ENCODE results near the gene TMEM219. TPM values are rescaled to one million over a fixed set of nuclear protein-coding genes. Genes with fewer than 3 reads are reported as not detected.
"Not testable (repeated sequence)": the region's sequence is repeated elsewhere in the genome, so short reads cannot be mapped to it uniquely, and the experiment has no call there.

Gene TMEM219
- total and polyA plus RNA-seq, 4 donors = 25.5 to 75.9 (median 46.9) TPM

DNA sequence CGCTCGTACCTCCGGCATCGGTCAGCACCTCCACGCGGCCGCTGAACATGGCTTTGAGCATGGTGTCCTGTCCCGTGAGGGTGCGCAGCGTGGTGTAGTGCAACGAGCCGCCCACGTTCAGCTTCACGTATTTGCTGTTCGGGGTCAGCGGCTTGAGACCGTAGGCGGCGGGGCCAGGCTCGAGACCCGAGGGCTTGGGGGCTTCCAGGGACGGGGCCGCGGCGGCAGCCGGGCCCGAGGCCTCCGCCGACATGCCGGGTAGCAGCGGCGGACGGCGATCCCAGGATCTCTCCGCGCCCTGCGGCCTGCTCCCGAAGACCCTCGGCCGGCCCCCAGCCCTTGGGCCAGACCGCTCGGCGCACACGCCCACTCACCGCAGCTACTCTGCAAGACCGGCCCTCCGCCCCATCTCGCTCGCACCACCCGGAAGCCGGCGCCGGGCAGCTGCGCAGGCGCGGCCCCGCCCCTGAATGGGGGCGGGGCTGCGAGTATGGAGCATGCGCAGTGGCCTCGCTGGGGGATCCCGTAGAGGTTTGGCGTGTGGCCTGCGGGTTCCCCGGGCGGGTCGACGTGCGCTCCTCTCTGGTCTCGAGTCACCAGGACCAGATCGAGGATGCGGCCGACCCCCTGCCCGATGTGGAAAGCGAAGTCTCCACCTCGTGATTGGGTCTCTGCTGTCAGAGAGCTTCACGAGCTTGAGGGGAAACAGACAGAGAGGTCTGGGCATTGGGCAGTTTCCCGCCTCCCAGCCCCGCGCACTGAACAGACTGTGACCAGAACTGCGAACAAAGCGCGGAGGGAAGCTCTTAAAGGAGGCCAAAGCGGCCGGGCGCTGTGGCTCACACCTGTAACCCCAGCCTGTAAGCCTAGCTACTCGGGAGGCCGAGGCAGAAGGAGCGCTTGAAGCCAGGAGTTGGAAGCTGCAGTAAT is 35.8 kb upstream of the TMEM219 start, which contains the start of gene KCTD13:
Gene KCTD13, minus strand, starts transcription at position 446 of the 930 bp plus-strand sequence. Its CDS starts 193 bp downstream, at position 253.
- peak within 1 kb of the TSS; percentile 80 to 99 (median 96) for H3K4me3 ChIP-seq (ENCODE audit: low read depth in 1 of 3, low read length in 3 of 3)
- H3K27me3 ChIP-seq (ENCODE audit: control insufficient read depth in 4 of 4, insufficient read depth in 4 of 4, low read length in 3 of 4) = no peaks in the 10 kb centered on the region
- H3K27ac ChIP-seq (ENCODE audit: low read depth in 1 of 2, low read length in 2 of 2) = peak within 1 kb of the TSS; percentile 62 to 76
- peaks cover under 1 to 12% (median 7%) of the 10 kb centered on the region in 4 donors for H3K36me3 ChIP-seq (ENCODE audit: control insufficient read depth in 4 of 4, insufficient read depth in 3 of 4, low read depth in 1 of 4, low read length in 3 of 4)
- DNase-seq (ENCODE audit: low spot score) = peak; percentile 97
- H3K4me1 ChIP-seq (ENCODE audit: control insufficient read depth in 4 of 4, insufficient read depth in 4 of 4, low read length in 3 of 4) = peaks cover 7 to 19% (median 15%) of the 10 kb centered on the region in 4 donors
- TF ChIP-seq, protein P1, sequence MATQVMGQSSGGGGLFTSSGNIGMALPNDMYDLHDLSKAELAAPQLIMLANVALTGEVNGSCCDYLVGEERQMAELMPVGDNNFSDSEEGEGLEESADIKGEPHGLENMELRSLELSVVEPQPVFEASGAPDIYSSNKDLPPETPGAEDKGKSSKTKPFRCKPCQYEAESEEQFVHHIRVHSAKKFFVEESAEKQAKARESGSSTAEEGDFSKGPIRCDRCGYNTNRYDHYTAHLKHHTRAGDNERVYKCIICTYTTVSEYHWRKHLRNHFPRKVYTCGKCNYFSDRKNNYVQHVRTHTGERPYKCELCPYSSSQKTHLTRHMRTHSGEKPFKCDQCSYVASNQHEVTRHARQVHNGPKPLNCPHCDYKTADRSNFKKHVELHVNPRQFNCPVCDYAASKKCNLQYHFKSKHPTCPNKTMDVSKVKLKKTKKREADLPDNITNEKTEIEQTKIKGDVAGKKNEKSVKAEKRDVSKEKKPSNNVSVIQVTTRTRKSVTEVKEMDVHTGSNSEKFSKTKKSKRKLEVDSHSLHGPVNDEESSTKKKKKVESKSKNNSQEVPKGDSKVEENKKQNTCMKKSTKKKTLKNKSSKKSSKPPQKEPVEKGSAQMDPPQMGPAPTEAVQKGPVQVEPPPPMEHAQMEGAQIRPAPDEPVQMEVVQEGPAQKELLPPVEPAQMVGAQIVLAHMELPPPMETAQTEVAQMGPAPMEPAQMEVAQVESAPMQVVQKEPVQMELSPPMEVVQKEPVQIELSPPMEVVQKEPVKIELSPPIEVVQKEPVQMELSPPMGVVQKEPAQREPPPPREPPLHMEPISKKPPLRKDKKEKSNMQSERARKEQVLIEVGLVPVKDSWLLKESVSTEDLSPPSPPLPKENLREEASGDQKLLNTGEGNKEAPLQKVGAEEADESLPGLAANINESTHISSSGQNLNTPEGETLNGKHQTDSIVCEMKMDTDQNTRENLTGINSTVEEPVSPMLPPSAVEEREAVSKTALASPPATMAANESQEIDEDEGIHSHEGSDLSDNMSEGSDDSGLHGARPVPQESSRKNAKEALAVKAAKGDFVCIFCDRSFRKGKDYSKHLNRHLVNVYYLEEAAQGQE (IDR thresholded peaks at IDR 0.05) = peak; percentile 11
- no peak for TF ChIP-seq TAF1 (conservative IDR thresholded peaks at IDR 0.05)
- peak in 1 of 2 donors; percentile 6 for TF ChIP-seq RAD21 (IDR thresholded peaks at IDR 0.05)
- TF ChIP-seq YY1 (IDR thresholded peaks at IDR 0.05) = peak; percentile 13
- peak in 1 of 2 donors; percentile 60 for TF ChIP-seq GABPA (IDR thresholded peaks at IDR 0.05 in 1 of 2, conservative IDR thresholded peaks at IDR 0.05 in 1 of 2)
- WGBS = under 1% methylated on average over 89 of the region's 89 CpGs
- no peaks in the 10 kb centered on the region for H3K9me3 ChIP-seq (ENCODE audit: control insufficient read depth in 4 of 4, low read length in 3 of 4)
- H3K9ac ChIP-seq (ENCODE audit: low read depth in 1 of 2, low read length in 2 of 2) = peak within 1 kb of the TSS; percentile 36 to 68

DNA sequence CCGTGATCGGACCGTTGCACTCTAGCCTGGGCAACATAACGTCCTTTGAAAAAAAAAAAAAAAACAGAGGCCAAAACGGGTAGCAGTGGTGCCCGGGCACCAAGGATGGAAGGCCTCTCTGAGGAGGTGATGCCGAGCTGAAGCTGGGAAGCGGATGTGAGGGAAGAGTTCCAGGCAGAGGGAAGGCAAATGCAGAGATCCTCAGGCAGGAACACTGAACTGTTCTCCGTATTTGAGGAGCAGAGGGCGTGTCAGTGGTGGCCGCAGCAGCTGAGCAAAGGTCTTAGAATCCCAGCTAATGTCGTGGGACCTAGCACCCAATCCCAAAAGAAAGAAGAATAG is 35.2 kb upstream of the TMEM219 start:
- peak overlapping the region; percentile 29 to 34 for H3K9ac ChIP-seq (ENCODE audit: low read depth in 1 of 2, low read length in 2 of 2)
- DNase-seq (ENCODE audit: low spot score) = peak; percentile 45
- peak overlapping the region; percentile 80 to 99 (median 96) for H3K4me3 ChIP-seq (ENCODE audit: low read depth in 1 of 3, low read length in 3 of 3)
- peaks cover 7 to 19% (median 15%) of the 10 kb centered on the region in 4 donors for H3K4me1 ChIP-seq (ENCODE audit: control insufficient read depth in 4 of 4, insufficient read depth in 4 of 4, low read length in 3 of 4)
- H3K27me3 ChIP-seq (ENCODE audit: control insufficient read depth in 4 of 4, insufficient read depth in 4 of 4, low read length in 3 of 4) = no peaks in the 10 kb centered on the region
- 3% methylated on average over 12 of the region's 12 CpGs for WGBS
- no peaks in the 10 kb centered on the region for H3K9me3 ChIP-seq (ENCODE audit: control insufficient read depth in 4 of 4, low read length in 3 of 4)
- peaks cover 0 to 9% (median 3%) of the 10 kb centered on the region in 4 donors for H3K36me3 ChIP-seq (ENCODE audit: control insufficient read depth in 4 of 4, insufficient read depth in 3 of 4, low read depth in 1 of 4, low read length in 3 of 4)
- peak overlapping the region; percentile 62 to 76 for H3K27ac ChIP-seq (ENCODE audit: low read depth in 1 of 2, low read length in 2 of 2)
- no peak for TF ChIP-seq TAF1 (conservative IDR thresholded peaks at IDR 0.05)
- TF ChIP-seq HNF4A (conservative IDR thresholded peaks at IDR 0.05) = no peak
- TF ChIP-seq FOXA2 (IDR thresholded peaks at IDR 0.05) = no peak
- no peak for TF ChIP-seq RAD21 (IDR thresholded peaks at IDR 0.05)
- no peak for TF ChIP-seq FOXA1 (IDR thresholded peaks at IDR 0.05)
- no peak for TF ChIP-seq YY1 (IDR thresholded peaks at IDR 0.05)

DNA sequence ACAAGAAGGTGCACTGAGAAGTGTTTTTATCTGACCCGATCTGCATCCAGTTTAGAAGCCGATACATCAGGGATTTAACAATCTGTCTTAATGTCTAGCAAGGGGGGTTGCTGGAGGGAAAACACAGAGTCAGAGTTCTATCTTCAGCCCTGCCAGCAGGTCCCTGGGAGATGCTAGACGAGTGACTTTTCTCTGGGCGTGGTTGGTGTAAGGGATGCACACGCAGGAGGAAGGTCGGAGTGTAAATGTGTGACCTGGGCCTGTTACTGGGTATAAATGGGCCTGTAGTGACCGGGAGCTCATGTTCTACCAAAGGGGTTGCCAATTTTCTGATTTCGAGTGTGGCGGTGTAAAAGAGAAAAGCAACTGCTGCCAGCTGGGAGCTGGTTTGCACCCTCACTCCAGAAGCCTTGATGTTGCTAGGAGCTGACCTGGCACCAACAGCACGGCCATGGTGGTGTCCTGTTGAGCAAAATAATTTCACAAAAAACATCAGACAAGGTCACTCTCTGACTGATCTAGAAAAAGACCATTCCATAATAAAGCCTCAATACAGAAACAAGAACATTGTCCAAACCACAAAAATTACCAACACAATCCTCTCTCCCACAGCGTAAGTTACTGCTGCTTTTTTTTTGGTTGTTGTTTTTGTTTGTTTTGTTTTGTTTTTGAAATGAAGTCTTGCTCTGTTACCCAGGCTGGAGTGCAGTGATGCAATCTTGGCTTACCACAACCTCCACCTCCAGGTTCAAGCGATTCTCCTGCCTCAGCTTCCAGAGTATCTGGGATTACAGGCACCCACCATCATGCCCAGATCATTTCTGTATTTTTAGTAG is 34.6 kb upstream of the TMEM219 start:
- H3K27ac ChIP-seq (ENCODE audit: low read depth in 1 of 2, low read length in 2 of 2) = peak overlapping the region in 1 of 2 donors; percentile 76

DNA sequence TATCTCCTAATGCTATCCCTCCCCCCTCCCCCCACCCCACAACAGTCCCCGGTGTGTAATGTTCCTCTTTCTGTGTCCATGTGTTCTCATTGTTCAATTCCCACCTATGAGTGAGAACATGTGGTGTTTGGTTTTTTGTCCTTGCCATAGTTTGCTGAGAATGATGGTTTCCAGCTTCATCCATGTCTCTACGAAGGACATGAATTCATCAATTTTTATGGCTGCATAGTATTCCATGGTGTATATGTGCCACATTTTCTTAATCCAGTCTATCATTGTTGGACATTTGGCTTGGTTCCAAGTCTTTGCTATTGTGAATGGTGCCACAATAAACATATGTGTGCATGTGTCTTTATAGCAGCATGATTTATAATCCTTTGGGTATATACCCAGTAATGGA is 30.1 kb upstream of the TMEM219 start:
- 89% methylated on average over 2 of the region's 2 CpGs for WGBS
- not testable (repeated sequence) for H3K9me3 ChIP-seq (ENCODE audit: control insufficient read depth in 4 of 4, low read length in 3 of 4); DNase-seq (ENCODE audit: low spot score)

More for the DNA sequence above, 34.6 kb upstream of the TMEM219 start:
- Histone ChIP-seq H3K4me1 (ENCODE audit: control insufficient read depth in 4 of 4, insufficient read depth in 4 of 4, low read length in 3 of 4) (peaks cover 7 to 19% (median 15%) of the 10 kb centered on the region in 4 donors), H3K4me3 (ENCODE audit: low read depth in 1 of 3, low read length in 3 of 3) (peak overlapping the region in 2 of 3 donors; percentile 96 to 99), H3K9me3 (ENCODE audit: control insufficient read depth in 4 of 4, low read length in 3 of 4) (no peaks in the 10 kb centered on the region), H3K9ac (ENCODE audit: low read depth in 1 of 2, low read length in 2 of 2) (no peak overlapping the region), H3K36me3 (ENCODE audit: control insufficient read depth in 4 of 4, insufficient read depth in 3 of 4, low read depth in 1 of 4, low read length in 3 of 4) (peaks cover 0 to 7% (median 2%) of the 10 kb centered on the region in 4 donors), H3K27me3 (ENCODE audit: control insufficient read depth in 4 of 4, insufficient read depth in 4 of 4, low read length in 3 of 4) (no peaks in the 10 kb centered on the region)
- WGBS = 70% methylated on average over 12 of the region's 12 CpGs
- TF ChIP-seq RXRA (IDR thresholded peaks at IDR 0.05) (no peak), GABPA (IDR thresholded peaks at IDR 0.05 in 1 of 2, conservative IDR thresholded peaks at IDR 0.05 in 1 of 2) (no peak), FOXA1 (IDR thresholded peaks at IDR 0.05) (no peak), EGR1 (IDR thresholded peaks at IDR 0.05; ENCODE audit: low read depth in 2 of 2) (no peak)
- TF ChIP-seq, protein P2, sequence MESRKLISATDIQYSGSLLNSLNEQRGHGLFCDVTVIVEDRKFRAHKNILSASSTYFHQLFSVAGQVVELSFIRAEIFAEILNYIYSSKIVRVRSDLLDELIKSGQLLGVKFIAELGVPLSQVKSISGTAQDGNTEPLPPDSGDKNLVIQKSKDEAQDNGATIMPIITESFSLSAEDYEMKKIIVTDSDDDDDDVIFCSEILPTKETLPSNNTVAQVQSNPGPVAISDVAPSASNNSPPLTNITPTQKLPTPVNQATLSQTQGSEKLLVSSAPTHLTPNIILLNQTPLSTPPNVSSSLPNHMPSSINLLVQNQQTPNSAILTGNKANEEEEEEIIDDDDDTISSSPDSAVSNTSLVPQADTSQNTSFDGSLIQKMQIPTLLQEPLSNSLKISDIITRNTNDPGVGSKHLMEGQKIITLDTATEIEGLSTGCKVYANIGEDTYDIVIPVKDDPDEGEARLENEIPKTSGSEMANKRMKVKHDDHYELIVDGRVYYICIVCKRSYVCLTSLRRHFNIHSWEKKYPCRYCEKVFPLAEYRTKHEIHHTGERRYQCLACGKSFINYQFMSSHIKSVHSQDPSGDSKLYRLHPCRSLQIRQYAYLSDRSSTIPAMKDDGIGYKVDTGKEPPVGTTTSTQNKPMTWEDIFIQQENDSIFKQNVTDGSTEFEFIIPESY (IDR thresholded peaks at IDR 0.05) = no peak
- DNase-seq (ENCODE audit: low spot score) = no peak

More for the DNA sequence above, 30.1 kb upstream of the TMEM219 start:
- H3K27me3 ChIP-seq (ENCODE audit: control insufficient read depth in 4 of 4, insufficient read depth in 4 of 4, low read length in 3 of 4); H3K4me3 ChIP-seq (ENCODE audit: low read depth in 1 of 3, low read length in 3 of 3); H3K27ac ChIP-seq (ENCODE audit: low read depth in 1 of 2, low read length in 2 of 2); H3K36me3 ChIP-seq (ENCODE audit: control insufficient read depth in 4 of 4, insufficient read depth in 3 of 4, low read depth in 1 of 4, low read length in 3 of 4); H3K4me1 ChIP-seq (ENCODE audit: control insufficient read depth in 4 of 4, insufficient read depth in 4 of 4, low read length in 3 of 4); H3K9ac ChIP-seq (ENCODE audit: low read depth in 1 of 2, low read length in 2 of 2): not testable (repeated sequence)
